Epidermal melanocyte (primary cell): ENCODE measurements around the gene HMGB4.

ENCODE experiments used
- DNase-seq: peaks from one replicate; pipeline ENCODE4 v3.0.0; 2011; ENCODE audit warnings: low spot score; ENCODE audit not compliant: insufficient read length

Gene HMGB4

DNA sequence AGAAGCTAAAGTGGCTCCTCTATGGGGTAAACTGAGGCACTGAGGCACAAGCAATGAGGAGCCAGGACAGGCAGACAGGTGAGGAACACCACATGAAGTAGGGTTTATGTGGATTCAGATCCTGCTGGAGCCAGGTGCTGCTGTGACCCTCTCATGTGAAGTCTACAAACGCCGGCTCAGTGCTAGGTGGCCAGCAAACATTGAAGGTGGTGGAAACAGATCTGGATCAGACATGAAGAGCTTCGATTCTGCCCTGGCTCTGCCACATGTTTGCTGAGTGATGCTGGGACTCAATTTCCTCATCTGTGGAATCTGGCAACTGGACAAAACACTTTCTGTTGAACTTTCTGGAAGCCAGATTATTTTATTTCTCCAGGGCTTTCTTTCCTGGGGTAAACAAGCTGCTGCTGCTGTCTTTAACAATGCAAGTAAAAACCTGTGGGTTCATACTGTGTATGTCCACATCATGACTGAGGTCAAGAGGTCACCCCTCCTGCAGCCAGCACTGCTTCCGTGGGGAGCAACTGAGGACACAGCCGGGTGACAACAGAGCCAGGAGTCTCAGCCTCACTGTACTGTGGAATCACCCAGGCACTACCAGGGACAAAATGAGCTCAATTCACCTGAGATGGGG, 33.3 kb downstream of the HMGB4 start:
- DNase-seq: no peak

DNA sequence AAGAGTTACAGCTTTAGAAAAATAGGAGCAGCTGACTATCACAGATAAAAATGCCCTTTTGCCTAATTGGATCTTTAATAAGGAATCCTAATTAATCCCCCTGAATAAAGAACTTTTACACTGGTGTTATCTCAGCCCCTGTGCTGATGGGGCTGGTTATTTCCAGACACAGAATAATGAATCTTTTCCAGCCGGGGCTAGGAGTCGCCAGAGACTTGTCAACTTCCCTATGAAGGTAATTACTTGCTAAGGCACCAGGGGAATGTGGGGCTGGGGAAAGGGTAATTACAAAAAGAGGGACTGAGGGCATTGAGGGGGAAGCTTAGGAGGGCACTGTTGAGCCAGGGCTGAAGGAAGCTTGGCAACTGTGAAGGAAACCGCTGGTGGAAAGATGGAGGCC, 34.5 kb downstream of the HMGB4 start:
- DNase-seq: no peak

DNA sequence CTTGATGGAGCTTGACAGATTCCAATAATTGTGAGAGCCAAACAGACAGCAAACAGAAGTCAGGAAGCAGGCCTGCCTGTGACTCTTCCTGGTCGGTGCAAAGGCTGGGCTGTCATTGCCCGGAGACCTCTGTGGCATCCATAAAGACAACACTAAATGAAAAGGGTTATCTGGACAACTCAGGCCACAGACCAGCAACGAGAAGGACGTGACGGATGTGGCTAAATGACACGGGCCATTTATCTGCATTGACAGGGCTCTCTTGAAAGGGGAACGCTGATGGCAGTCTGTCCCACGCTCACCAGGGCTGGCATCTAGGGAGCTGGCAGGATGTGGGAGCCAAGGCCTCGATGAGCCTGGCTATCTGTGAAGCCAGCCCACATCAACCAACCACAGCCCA, 35.0 kb downstream of the HMGB4 start:
- no peak for DNase-seq

DNA sequence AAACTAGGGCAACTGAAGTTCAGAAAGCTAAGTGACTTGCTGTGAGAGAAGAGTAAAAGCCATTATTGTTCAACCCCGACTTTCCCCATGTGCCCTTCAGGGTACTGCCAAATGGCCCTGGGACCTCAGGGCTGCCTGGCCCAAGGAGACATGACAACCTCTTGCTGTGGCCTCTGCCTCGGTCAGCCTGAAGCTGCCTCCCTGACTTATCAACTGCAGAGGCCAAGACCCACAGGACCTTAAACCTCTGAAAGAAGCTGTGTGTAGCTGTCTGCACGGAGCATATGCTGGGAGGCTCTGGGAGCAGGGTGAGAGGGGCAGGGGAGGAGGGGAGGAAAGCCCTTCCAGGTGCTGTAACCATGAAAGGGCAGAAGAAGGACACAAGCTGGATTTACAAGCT, 35.9 kb downstream of the HMGB4 start:
- no peak for DNase-seq

DNA sequence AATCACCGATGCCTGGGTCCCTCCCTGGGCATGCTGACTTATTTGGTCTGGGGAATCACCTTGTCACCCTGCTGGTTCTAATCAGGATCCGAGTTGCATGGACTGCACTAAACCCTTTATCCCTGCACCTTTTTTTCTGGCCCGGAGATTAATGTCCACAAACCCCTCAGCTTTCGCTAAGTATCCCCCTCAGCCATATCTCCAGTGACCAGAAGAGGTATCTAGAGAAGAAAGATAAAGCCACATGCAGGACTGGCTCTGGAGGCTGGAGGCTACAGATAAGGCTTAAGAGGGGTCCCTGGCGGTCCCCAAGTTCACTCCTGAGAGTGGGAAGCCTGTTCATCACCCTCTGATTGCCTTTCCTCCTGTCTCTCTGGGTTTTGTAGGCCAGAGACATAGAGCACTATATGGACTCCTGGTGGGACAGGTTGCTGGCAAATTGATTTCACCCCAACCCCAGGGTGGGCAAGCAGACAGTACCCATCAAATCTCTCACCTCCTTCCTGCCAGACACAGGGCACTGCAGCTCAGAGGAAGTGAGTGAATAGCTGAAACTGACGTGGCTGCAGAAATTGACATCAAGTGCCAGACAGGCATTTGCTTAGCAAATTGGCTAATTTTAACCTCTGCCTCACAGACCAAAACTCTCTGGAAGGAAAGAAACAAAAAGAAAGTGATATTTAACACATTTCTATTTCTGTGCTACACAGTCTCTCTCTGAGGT, 38.8 kb downstream of the HMGB4 start:
- no peak for DNase-seq

DNA sequence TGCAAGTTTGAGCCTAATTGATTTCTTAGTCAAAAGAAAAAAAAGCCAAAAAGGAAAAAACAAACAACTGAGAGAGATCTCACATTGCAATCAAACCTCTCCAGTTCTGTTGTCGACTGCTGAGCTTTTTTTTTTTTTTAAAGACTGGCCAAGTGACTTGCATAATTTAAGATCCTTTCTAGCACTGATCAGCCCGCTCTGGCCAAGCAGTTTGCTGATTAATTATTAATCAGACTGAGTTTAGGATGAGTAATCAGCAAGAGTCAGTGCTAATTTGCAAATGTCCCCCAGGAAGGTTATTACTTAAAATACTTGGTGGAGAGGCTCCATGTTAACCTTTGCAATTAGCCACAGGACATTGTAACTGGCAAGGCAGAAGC, 39.3 kb downstream of the HMGB4 start:
- DNase-seq: no peak

DNA sequence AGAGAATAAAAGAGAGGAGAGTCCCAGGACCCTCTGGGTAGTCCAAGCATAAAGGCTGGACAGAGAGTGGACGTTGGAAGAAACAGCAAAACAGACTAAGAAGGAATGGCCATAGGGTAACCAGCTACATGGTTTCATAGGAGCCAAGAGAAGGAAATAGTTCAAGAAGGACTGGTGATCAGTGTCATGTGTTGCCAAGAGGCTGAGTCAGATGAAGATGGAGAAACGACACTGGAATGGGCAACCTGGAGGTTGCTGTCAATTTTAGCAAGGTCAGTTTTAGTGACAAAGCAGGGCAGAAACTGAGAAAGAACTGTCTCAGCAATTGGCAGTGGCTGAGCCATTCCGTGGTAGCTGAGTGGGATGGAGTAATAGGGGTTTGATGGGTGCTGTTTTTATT, 41.4 kb downstream of the HMGB4 start:
- no peak for DNase-seq

DNA sequence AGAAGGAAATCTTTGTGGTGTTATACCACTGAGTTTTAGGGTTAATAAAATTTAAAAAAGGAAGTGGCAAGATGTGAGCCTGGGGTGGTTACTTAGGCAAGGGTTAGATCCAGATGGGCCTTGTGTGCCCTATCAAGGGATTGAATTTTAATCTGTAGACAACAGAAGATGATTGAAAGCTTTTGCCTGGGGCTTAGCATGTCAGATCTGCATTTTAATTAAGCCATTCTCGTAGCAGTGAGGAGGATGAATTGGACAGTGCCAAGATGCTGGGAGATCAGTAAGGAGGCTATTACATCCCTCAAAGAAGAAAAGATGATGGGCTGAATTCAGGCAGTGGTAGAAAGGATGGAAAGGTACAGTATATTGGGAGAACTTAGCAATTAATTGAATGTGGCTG, 42.3 kb downstream of the HMGB4 start:
- no peak for DNase-seq

DNA sequence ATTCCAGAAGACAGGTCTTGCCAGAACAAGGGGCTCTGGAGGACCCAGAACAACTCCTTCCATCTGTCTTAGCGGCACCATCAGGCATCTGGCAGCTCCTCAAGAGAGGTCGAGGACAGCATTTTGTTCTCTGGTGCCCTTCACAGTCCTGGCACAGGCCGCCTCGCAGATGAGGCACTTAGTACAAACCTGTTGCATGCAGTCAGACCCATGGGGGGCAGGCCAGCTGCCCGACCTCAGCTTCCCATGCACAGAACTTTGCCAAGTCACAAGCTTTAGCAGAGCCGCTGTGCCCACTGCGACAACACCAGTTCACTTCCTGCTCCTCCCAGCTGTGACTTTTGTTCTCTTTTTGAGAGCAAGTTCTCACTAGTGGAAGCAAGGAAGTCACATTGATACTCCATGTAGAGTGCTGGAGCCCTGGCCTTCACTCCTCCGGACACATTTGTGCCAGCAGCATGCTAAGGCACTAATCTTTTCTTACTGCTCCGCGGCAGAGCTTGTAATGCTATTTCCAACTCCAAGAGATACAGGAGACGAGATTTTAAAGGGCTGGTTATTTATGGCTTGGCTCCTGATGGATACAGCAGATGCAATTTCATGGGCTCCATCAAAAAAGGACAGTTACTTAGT, 44.6 kb downstream of the HMGB4 start:
- DNase-seq: no peak
